Astrocyte of the cerebellum (primary cell): ENCODE results near the gene JPH2.

Source experiments
- DNase-seq: peaks from one replicate; pipeline ENCODE4 v3.0.0-alpha.2; 2011; ENCODE audit warnings: low read depth
- H3K4me3 ChIP-seq: 2 replicates; pipeline ENCODE4 v1.5.1; 2011; ENCODE audit warnings: mild to moderate bottlenecking, low read depth, low read length, moderate library complexity
- in situ Hi-C: cut with HindIII; loops from 2 replicates; pipeline ENCODE4 v1.10.0; 2017; ENCODE audit warnings: low sequenced_read_pairs
- TF ChIP-seq, protein P1 (sequence below): IDR thresholded peaks from 2 replicates; pipeline ENCODE4 v1.5.1; 2012; ENCODE audit warnings: low read length, low read depth, moderate library complexity, mild to moderate bottlenecking; ENCODE audit errors: missing control alignments

Gene JPH2

DNA sequence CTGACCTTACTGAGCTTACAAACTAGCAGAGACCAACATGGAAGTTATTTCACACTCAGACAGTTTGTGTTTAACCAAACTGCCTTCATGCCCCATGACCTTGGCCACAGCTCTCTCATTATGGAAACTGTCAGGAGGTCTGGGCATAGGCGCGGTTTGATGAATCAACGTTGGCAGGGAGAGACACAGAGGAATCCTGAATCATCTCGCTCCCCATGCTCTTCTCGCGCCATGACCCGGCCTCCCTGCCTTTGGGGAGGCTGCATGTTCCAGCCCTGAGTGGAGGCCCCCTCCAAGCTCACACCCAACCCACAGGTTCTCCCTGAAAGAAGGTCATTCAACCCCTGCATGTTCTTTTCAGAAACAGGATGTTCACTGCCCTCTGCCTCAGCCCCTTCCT lies 44.2 kb upstream of the JPH2 start:
- TF ChIP-seq, protein P1, sequence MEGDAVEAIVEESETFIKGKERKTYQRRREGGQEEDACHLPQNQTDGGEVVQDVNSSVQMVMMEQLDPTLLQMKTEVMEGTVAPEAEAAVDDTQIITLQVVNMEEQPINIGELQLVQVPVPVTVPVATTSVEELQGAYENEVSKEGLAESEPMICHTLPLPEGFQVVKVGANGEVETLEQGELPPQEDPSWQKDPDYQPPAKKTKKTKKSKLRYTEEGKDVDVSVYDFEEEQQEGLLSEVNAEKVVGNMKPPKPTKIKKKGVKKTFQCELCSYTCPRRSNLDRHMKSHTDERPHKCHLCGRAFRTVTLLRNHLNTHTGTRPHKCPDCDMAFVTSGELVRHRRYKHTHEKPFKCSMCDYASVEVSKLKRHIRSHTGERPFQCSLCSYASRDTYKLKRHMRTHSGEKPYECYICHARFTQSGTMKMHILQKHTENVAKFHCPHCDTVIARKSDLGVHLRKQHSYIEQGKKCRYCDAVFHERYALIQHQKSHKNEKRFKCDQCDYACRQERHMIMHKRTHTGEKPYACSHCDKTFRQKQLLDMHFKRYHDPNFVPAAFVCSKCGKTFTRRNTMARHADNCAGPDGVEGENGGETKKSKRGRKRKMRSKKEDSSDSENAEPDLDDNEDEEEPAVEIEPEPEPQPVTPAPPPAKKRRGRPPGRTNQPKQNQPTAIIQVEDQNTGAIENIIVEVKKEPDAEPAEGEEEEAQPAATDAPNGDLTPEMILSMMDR = no peak
- in situ Hi-C loops = no loop called here
- DNase-seq = no peak
- H3K4me3 ChIP-seq = no peak overlapping the region

DNA sequence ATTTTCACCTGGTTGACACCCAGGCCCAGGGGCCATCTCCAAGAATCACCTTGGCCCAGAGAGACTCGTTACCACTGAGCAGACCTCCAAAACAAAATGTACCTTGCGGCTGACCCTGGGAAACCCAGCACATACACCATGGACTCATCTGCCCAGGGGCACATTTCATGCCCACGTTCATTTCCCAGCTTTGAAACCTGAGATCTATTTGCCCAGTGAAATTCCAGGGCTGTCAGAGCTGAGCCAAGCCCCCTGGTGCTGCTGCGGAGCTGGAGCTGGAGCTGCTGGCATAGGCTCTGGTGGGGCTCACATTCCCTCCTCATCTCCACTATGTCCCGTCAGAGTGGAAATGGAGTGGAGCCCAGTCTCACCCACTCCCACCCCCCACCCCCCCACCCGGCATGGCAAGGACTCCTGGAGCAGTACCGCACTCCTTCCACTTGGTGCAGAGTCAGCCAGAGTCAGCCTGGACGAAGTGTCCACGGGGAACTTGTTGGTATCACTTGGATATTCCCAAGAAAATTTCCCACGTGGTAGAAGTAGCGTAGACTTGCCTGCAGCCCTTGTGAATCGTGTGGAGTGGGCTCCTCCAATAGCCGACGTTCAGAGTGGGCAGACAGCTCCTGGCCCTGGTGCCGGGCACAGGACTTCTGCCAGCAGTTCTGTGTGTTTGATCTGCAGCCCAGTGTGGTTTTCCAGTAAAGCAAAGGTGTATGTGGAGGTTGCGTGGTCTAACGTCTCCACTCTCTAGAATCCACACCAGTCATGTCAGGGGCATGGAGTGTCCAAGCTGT lies 41.7 kb upstream of the JPH2 start:
- TF ChIP-seq, protein P1 = no peak
- no peak for DNase-seq
- in situ Hi-C loops = no loop called here
- no peak overlapping the region for H3K4me3 ChIP-seq

DNA sequence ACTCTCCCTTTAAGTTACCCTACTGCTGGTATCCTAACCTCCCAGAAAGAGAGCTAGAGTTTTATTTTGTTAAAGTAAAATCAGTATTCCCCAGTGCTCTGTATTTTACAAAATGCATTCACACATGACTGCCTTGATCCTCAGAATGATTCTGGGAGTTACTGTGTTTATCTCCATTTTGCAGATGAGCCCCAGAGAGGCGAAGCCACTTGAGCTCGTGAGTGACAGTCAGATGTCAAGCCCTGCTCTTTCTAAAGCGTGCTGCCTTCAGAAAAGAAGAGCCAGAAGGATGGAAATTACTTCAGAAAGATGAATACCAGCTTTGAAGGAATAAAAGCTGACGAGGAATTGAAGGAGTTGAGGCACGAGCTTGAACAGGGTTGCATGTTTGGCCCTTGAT lies 37.6 kb upstream of the JPH2 start:
- no peak for DNase-seq
- no peak overlapping the region for H3K4me3 ChIP-seq
- in situ Hi-C loops = no loop called here
- TF ChIP-seq, protein P1 = no peak

DNA sequence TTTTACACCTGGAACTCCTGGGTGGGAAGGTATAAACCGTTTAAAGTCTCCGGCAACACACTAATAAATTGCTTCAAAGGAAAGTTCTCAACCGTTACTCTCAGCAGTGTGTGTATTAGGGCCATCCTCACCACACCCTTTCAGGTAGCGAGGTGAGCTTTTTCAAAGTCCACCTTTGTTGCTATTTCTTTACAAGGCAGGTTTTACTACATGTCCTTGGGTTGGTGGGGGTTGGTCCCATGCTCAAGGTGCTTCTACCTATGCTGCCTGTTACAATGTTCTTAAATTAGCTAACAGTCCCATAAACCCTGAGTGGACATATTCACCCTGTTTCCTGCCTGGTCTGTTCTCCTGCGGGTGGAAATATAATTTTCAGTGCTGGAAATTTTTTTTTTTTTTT lies 36.7 kb upstream of the JPH2 start:
- TF ChIP-seq, protein P1 = no peak
- in situ Hi-C loops = no loop called here
- no peak overlapping the region for H3K4me3 ChIP-seq
- DNase-seq = no peak

DNA sequence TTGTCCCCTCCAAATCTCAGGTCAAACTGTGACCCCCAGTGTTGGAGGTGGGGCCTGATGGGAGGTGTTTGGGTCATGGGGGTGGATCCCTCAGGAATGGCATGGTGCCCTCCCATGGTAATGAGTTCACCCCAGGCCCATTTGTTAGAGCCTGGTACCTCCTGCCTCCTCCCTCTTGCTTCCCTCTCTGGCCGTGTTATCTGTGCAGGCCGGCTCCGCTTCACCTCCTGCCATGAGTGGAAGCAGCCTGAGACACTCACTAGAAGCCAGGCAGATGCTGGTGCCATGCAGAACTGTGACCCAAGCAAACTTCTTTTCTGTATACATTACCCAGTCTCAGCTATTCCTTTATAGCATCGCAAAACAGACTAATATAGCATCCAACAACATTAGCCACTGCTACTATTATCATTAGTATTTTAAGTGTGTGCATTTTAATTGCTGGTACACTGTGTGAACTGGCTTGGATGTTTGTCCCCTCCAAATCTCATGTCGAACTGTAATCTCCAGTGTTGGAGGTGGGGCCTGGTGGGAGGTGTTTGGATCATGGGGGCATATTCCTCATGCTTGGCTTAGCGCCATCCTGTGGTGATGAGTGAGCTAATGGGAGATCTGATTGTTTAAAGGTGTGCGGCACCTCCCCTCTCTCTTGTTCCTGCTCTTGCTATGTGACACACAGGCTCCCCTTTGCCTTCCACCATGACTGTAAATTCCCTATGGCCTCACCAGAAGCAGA lies 35.8 kb upstream of the JPH2 start:
- in situ Hi-C loops = no loop called here
- DNase-seq = no peak
- no peak overlapping the region for H3K4me3 ChIP-seq
- TF ChIP-seq, protein P1 = no peak

DNA sequence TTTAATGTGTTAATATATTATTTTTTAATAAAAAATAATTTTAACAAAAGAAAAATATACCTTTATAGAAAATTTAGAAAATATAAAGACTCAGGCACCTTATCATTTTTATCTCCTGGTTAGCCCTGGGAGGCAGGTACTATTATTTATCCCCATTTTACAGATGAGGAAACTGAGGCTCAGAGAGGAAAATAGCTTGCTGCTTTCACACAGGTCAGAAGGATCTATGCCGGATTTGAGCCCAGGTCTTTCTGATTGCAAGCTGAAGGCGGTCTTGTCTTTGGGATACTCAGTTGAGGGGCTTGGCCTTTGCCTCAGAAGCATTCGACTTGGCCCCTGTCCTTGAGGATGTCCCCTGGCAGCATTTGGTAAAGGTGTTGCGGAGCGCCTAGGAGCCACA lies 35.0 kb upstream of the JPH2 start:
- H3K4me3 ChIP-seq = no peak overlapping the region
- in situ Hi-C loops = no loop called here
- DNase-seq = no peak
- TF ChIP-seq, protein P1 = no peak
